ENCODE measurements around the gene SMIM45.

Gene SMIM45

DNA sequence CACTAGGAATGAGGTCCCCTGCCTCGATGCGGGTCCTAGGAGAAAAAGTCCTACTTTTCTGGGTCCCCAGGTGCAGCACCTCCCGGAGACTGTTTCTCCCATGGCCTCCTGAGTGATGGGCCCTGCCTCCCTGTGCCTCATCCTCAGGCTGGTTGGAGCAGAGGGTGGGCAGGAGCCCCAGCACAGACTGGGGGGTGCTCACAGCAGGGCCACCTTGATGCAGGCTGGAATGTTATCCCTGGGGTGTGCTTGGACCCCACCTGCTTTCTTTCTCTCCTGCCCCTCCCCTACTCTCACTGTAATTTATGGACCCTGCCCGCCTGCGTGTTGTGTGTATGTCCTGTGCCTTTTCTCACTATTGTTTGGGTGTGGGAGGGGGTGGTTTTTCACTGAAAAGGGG lies 45.1 kb upstream of the SMIM45 start:
- DNase-seq (ENCODE audit: low spot score) (no peak), ATAC-seq (no peak)
- H3K27me3 Mint-ChIP-seq (ENCODE audit: low read depth): peaks cover 32% of the 10 kb centered on the region
- peaks cover 19% of the 10 kb centered on the region for H3K36me3 Mint-ChIP-seq
- no peaks in the 10 kb centered on the region for H3K9me3 Mint-ChIP-seq
- H3K4me1 Mint-ChIP-seq: peaks cover 14% of the 10 kb centered on the region
- H3K27ac Mint-ChIP-seq: no peak overlapping the region
- no peak overlapping the region for H3K4me3 Mint-ChIP-seq
- ChIA-PET POLR2A (interaction anchor here (0.8 to 1.1 kb wide), 2 partner anchors 12 to 34 kb away, joined by 3 read pairs; no protein-coding TSS in a partner anchor), CTCF (interaction anchor here (1.4 to 3.8 kb wide), 5 partner anchors 18 to 210 kb away, joined by 5 to 66 read pairs (median 11); partner anchors contain the start of gene TNFRSF13C)
- TF ChIP-seq GRHL2 (CRISPR knock-in tag; IDR thresholded peaks at IDR 0.05; ENCODE audit: insufficient replicate concordance, severe bottlenecking): no peak
- TF ChIP-seq, protein P1, sequence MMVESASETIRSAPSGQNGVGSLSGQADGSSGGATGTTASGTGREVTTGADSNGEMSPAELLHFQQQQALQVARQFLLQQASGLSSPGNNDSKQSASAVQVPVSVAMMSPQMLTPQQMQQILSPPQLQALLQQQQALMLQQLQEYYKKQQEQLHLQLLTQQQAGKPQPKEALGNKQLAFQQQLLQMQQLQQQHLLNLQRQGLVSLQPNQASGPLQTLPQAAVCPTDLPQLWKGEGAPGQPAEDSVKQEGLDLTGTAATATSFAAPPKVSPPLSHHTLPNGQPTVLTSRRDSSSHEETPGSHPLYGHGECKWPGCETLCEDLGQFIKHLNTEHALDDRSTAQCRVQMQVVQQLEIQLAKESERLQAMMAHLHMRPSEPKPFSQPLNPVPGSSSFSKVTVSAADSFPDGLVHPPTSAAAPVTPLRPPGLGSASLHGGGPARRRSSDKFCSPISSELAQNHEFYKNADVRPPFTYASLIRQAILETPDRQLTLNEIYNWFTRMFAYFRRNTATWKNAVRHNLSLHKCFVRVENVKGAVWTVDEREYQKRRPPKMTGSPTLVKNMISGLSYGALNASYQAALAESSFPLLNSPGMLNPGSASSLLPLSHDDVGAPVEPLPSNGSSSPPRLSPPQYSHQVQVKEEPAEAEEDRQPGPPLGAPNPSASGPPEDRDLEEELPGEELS (CRISPR knock-in tag; IDR thresholded peaks at IDR 0.05): no peak

DNA sequence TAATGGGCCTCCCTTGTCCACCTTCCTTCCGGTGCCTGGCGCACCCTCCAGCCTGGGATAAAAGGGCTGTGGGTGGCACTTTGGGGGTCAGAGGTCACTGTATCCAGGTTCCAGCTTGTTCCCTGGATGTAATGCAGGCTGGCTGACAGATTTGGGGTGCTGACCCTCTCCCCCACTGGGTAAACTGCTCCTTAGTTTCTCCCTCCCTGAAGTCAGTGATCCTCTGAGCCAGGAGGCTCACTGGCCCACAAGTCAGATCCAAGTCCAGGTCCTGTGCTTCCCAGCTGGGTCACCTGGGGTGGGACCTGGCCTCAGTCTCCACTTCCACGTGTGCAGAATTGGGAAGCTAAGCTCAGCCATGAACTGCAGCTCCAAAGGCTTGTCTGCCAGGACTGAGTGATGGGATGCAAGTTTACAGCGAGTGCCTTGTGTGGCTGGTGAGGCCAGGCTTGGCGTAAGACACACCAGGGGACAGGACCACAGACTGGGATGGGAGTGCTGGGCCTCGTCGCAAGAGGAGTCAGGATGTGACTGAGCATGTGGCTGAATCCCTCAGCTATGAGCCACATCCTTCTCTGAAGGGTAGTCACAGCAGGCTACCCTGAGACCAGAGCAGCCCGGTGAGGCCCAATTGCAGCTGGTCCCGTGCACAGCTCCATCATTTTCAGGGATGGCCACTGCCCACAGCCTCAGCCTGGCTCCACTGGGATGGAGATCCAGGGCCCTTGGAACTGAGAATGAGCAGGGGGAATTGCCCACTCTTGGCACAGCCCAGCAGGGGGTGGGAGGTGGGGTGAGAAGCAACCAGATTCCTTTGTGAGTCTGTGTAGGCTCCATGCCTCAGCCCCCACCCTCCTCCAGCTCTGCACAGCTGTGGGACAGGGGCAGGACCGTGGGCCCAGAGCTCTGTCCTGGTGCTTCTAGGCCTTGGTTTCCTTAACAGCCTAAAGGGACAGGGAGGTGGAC lies 44.2 kb upstream of the SMIM45 start:
- POLR2A ChIA-PET: interaction anchor here (0.8 to 1.2 kb wide), 5 partner anchors 11 to 219 kb away, joined by 3 read pairs; partner anchors contain the start of genes CENPM and SNU13
- no peak for ATAC-seq

More for the DNA sequence above, 44.2 kb upstream of the SMIM45 start:
- peaks cover 41% of the 10 kb centered on the region for H3K27me3 Mint-ChIP-seq (ENCODE audit: low read depth)
- H3K4me1 Mint-ChIP-seq: peaks cover 14% of the 10 kb centered on the region
- H3K9me3 Mint-ChIP-seq: no peaks in the 10 kb centered on the region
- H3K36me3 Mint-ChIP-seq: peaks cover 18% of the 10 kb centered on the region
- CTCF ChIA-PET: interaction anchor here (0.7 to 3.8 kb wide), 10 partner anchors 12 to 241 kb away, joined by 3 to 66 read pairs (median 6); partner anchors contain the start of genes CENPM and TNFRSF13C
- no peak for DNase-seq (ENCODE audit: low spot score)
- TF ChIP-seq HMGA2 (CRISPR knock-in tag; IDR thresholded peaks at IDR 0.05) (no peak), ZNF532 (CRISPR knock-in tag; IDR thresholded peaks at IDR 0.05; ENCODE audit: borderline replicate concordance) (no peak), E2F4 (CRISPR knock-in tag; IDR thresholded peaks at IDR 0.05; ENCODE audit: borderline replicate concordance, low read depth) (no peak), TCF7 (CRISPR knock-in tag; IDR thresholded peaks at IDR 0.05; ENCODE audit: low read depth) (no peak), CREM (CRISPR knock-in tag; IDR thresholded peaks at IDR 0.05) (no peak), MLX (CRISPR knock-in tag; IDR thresholded peaks at IDR 0.05) (no peak), RELA (CRISPR knock-in tag; IDR thresholded peaks at IDR 0.05; ENCODE audit: borderline replicate concordance) (no peak), USF1 (CRISPR knock-in tag; IDR thresholded peaks at IDR 0.05) (no peak), NR2C2 (CRISPR knock-in tag; IDR thresholded peaks at IDR 0.05) (no peak), ZNF138 (CRISPR knock-in tag; conservative IDR thresholded peaks at IDR 0.05) (no peak)
- TF ChIP-seq, protein P2, sequence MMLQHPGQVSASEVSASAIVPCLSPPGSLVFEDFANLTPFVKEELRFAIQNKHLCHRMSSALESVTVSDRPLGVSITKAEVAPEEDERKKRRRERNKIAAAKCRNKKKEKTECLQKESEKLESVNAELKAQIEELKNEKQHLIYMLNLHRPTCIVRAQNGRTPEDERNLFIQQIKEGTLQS (CRISPR knock-in tag; conservative IDR thresholded peaks at IDR 0.05): no peak
- TF ChIP-seq, protein P3, sequence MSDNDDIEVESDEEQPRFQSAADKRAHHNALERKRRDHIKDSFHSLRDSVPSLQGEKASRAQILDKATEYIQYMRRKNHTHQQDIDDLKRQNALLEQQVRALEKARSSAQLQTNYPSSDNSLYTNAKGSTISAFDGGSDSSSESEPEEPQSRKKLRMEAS (CRISPR knock-in tag; IDR thresholded peaks at IDR 0.05): no peak
- TF ChIP-seq, protein P4, sequence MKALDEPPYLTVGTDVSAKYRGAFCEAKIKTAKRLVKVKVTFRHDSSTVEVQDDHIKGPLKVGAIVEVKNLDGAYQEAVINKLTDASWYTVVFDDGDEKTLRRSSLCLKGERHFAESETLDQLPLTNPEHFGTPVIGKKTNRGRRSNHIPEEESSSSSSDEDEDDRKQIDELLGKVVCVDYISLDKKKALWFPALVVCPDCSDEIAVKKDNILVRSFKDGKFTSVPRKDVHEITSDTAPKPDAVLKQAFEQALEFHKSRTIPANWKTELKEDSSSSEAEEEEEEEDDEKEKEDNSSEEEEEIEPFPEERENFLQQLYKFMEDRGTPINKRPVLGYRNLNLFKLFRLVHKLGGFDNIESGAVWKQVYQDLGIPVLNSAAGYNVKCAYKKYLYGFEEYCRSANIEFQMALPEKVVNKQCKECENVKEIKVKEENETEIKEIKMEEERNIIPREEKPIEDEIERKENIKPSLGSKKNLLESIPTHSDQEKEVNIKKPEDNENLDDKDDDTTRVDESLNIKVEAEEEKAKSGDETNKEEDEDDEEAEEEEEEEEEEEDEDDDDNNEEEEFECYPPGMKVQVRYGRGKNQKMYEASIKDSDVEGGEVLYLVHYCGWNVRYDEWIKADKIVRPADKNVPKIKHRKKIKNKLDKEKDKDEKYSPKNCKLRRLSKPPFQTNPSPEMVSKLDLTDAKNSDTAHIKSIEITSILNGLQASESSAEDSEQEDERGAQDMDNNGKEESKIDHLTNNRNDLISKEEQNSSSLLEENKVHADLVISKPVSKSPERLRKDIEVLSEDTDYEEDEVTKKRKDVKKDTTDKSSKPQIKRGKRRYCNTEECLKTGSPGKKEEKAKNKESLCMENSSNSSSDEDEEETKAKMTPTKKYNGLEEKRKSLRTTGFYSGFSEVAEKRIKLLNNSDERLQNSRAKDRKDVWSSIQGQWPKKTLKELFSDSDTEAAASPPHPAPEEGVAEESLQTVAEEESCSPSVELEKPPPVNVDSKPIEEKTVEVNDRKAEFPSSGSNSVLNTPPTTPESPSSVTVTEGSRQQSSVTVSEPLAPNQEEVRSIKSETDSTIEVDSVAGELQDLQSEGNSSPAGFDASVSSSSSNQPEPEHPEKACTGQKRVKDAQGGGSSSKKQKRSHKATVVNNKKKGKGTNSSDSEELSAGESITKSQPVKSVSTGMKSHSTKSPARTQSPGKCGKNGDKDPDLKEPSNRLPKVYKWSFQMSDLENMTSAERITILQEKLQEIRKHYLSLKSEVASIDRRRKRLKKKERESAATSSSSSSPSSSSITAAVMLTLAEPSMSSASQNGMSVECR (CRISPR knock-in tag; IDR thresholded peaks at IDR 0.05; ENCODE audit: borderline replicate concordance): no peak
- H3K4me3 Mint-ChIP-seq: no peak overlapping the region
- H3K27ac Mint-ChIP-seq: no peak overlapping the region
